ENCODE results near the gene FRMD7.

FRMD7 gene

DNA sequence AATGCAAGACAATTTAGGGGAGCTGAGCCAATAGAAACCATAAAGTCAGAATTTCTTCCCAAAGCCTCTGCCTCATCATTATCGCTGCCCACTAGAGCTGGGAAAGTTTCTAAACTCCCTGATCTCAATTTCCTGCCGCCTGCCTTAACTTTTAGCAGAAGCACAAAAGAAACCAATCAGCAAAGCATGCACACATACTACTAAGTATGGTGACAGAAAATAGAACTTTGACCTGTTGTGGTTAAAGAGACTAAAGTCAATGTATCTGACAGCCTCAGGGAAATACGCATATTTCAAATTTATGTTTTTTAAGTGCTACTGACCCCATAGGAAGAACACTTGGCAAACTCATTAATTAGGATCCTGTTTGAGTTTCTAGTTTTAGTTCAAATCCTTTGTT lies 94.7 kb downstream of the FRMD7 start:
- DNase-seq: no peak

DNA sequence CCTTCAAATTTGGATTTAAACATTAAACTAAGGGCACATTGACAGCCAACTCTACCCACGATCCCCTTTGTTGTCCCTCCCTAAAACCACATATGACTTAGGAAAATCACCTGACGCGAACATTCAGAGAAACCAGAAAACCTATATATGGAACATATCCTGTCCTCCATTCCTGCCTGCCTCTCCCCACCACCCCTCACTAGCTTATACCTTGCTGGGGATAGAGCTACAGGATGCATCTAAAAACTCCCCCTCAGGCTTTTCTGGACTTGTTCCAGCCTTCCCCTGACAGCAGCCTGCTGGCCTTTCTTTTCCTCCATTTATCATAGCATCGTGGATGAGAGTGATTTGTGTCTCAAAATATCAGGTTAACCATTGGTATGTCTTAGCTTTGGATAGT lies 96.0 kb downstream of the FRMD7 start:
- no peak for DNase-seq

DNA sequence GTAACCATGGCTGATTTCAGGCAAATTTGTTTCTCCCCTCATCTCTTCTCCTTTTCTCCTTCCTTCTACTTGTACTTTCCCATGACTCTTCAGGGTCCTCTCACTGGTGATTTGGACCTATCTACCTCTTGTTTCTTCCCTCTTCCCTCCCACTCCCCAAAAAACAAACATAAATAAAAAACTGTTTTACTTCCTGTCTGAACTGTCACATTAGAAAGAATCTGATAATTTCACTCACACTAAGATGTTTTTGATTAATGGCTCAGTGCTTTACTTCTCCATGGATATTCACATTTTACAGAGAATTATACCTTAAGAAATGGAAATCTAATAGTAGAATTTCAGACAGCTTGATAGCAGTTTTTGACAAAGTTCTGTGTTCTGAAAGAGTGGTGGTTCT lies 97.6 kb downstream of the FRMD7 start:
- DNase-seq: no peak
